Smooth muscle cell (in vitro differentiated cells): ENCODE results near the gene SMURF2. TPM values are rescaled to one million over a fixed set of nuclear protein-coding genes. Genes with fewer than 3 reads are reported as not detected.

Experiments
- DNase-seq: peaks from one replicate; lab custom pipeline; 2025; ENCODE audit not compliant: unreplicated experiment; lab: John Stamatoyannopoulos, UW
- H2AFZ ChIP-seq: fragments of 200-600 bp; sonication (generic); 2 replicates; pipeline ENCODE4 v1.6.0; 2016; ENCODE audit warnings: antibody characterized with exemption, low read depth, mild to moderate bottlenecking
- H3F3A ChIP-seq: fragments of 200-600 bp; sonication (generic); 2 replicates; pipeline ENCODE4 v1.6.0; 2017; ENCODE audit warnings: antibody characterized with exemption, low read depth
- H3K27ac ChIP-seq: fragments of 200-600 bp; sonication (generic); 2 replicates; pipeline ENCODE4 v1.5.1; 2016; ENCODE audit warnings: low read depth, mild to moderate bottlenecking
- H3K27me3 ChIP-seq: fragments of 200-600 bp; sonication (generic); 2 replicates; pipeline ENCODE4 v1.6.1; 2016; ENCODE audit warnings: low read depth, mild to moderate bottlenecking
- H3K36me3 ChIP-seq: fragments of 200-600 bp; sonication (generic); 2 replicates; pipeline ENCODE4 v1.5.1; 2016; ENCODE audit warnings: low read depth
- H3K4me1 ChIP-seq: fragments of 200-600 bp; sonication (generic); 2 replicates; pipeline ENCODE4 v1.5.1; 2016; ENCODE audit warnings: low read depth
- H3K4me2 ChIP-seq: fragments of 200-600 bp; sonication (generic); 2 replicates; pipeline ENCODE4 v1.6.0; 2016; ENCODE audit warnings: mild to moderate bottlenecking
- H3K4me3 ChIP-seq: fragments of 200-600 bp; sonication (generic); 2 replicates; pipeline ENCODE4 v1.5.1; 2016; ENCODE audit warnings: mild to moderate bottlenecking
- H3K79me2 ChIP-seq: fragments of 200-600 bp; sonication (generic); 2 replicates; pipeline ENCODE4 v1.6.0; 2016; ENCODE audit warnings: low read depth, mild to moderate bottlenecking
- H3K9ac ChIP-seq: fragments of 200-600 bp; sonication (generic); 2 replicates; pipeline ENCODE4 v1.6.0; 2016; ENCODE audit warnings: low read depth
- H3K9me3 ChIP-seq: fragments of 200-600 bp; sonication (generic); replicated peaks from 2 replicates; pipeline ENCODE4 v1.5.1; 2016; ENCODE audit warnings: low read depth
- H4K20me1 ChIP-seq: fragments of 200-600 bp; sonication (generic); 2 replicates; pipeline ENCODE4 v1.6.0; 2016; ENCODE audit warnings: low read depth
- WGBS: methylation state at CpG from one replicate; pipeline ENCODE4 v1.1.7; 2016; ENCODE audit warnings: low lambda C conversion rate; 5-methylcytosine and 5-hydroxymethylcytosine counted together
- polyA plus RNA-seq: library from polyadenylated mRNA; unstranded; fragments of >200 nt; fragmentation: Nextera tagmentation; extraction: Ambion mirVana; gene quantifications from 2 replicates; pipeline ENCODE4 v1.2.1, GENCODE V29; 2016
- total RNA-seq: library from RNA; depleted of rRNA; stranded (reverse); fragments of >200 nt; gene quantifications from 2 replicates; pipeline ENCODE4 v1.2.3, GENCODE V29; 2014
- TF ChIP-seq, protein P1 (sequence below): fragments of 200-600 bp; sonication (generic); IDR thresholded peaks from 2 replicates; pipeline ENCODE4 v1.5.1; 2017; ENCODE audit warnings: borderline replicate concordance, mild to moderate bottlenecking, antibody characterized with exemption; ENCODE audit not compliant: insufficient read depth, poor library complexity, severe bottlenecking

Gene SMURF2
- total and polyA plus RNA-seq, 2 experiments from 2014 or later = 38.9 to 91.2 TPM

DNA sequence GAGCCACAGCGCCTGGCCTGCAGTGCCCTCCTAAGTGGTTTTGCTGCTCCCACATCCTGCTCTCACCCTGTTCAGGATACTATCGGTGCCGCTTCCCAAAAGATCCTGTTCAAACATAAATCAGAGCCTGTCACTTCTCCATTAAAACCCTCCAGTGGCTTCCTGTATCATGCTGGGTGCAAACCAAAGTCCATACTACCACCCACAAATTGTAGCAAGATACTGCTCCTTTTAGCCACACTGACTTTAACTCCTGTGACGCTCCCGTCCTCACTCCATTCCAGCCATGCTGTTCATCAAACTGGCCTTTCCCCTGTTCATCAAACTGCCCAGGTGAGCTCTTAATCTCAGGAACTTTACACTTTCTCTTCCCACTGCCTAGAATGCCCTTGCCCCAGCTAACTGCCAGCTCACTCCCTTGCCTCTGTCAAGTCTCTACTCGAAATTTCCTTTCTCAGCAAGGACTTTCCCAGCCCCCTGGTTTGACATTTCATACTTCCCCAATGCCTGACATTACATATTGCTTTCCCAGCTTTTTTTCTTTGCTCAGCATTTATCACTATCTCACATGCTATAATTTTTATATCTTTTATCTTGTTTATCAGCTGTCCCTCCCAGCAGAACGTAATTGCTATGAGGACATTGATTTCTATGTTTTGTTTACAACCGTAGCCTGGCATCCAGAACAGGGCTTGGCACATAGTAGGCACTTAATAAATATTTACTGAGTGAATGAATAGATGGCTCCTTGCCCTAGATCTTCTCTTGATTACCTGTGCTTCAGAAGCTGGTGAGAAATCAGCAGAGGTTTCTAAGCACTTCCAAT, 44.3 kb upstream of the SMURF2 start:
- TF ChIP-seq, protein P1, sequence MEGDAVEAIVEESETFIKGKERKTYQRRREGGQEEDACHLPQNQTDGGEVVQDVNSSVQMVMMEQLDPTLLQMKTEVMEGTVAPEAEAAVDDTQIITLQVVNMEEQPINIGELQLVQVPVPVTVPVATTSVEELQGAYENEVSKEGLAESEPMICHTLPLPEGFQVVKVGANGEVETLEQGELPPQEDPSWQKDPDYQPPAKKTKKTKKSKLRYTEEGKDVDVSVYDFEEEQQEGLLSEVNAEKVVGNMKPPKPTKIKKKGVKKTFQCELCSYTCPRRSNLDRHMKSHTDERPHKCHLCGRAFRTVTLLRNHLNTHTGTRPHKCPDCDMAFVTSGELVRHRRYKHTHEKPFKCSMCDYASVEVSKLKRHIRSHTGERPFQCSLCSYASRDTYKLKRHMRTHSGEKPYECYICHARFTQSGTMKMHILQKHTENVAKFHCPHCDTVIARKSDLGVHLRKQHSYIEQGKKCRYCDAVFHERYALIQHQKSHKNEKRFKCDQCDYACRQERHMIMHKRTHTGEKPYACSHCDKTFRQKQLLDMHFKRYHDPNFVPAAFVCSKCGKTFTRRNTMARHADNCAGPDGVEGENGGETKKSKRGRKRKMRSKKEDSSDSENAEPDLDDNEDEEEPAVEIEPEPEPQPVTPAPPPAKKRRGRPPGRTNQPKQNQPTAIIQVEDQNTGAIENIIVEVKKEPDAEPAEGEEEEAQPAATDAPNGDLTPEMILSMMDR = no peak
- no peak for DNase-seq

DNA sequence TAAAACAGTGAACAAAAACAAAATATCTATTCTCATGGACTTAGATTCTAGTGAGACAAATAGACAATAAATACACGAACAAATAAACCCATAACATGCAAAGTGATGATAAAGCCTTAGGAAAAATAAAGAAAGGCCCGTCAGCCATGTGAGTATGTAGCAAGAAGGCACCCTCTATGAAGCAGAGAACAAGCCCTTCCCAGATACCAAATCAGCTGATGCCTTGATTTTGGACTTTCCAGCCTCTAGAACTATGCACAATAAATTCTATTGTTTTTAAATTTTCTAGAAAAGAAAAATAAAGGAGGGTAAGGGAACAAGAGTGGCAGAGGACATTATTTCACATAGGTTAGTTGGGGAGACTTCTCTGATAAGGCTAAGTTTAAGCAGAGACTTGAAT, 40.7 kb upstream of the SMURF2 start:
- no peak overlapping the region for H2AFZ ChIP-seq
- no peak overlapping the region for H3K4me2 ChIP-seq
- H3K9ac ChIP-seq = no peak overlapping the region
- DNase-seq = no peak
- H3K79me2 ChIP-seq = no peaks in the 10 kb centered on the region
- WGBS = 92% methylated on average over 2 of the region's 2 CpGs
- H3K4me3 ChIP-seq = no peak overlapping the region
- peaks cover 7% of the 10 kb centered on the region for H3F3A ChIP-seq
- no peaks in the 10 kb centered on the region for H3K36me3 ChIP-seq
- no peaks in the 10 kb centered on the region for H4K20me1 ChIP-seq
- H3K27me3 ChIP-seq = no peaks in the 10 kb centered on the region
- peaks cover 3% of the 10 kb centered on the region for H3K4me1 ChIP-seq
- H3K9me3 ChIP-seq = no peaks in the 10 kb centered on the region
- TF ChIP-seq, protein P1 = no peak
- H3K27ac ChIP-seq = no peak overlapping the region

More for the DNA sequence above, 44.3 kb upstream of the SMURF2 start:
- H3K4me1 ChIP-seq = peaks cover 11% of the 10 kb centered on the region
- H4K20me1 ChIP-seq = no peaks in the 10 kb centered on the region
- peak overlapping the region; percentile 91 for H3K27ac ChIP-seq
- H3K9me3 ChIP-seq = no peaks in the 10 kb centered on the region
- no peaks in the 10 kb centered on the region for H3K27me3 ChIP-seq
- H3K79me2 ChIP-seq = no peaks in the 10 kb centered on the region
- no peaks in the 10 kb centered on the region for H3K36me3 ChIP-seq
- peak overlapping the region; percentile 55 for H3K9ac ChIP-seq
- WGBS = 40% methylated on average over 8 of the region's 8 CpGs
- H3F3A ChIP-seq = peaks cover 39% of the 10 kb centered on the region
- no peak overlapping the region for H2AFZ ChIP-seq
- no peak overlapping the region for H3K4me3 ChIP-seq
- H3K4me2 ChIP-seq = peak overlapping the region; percentile 69

DNA sequence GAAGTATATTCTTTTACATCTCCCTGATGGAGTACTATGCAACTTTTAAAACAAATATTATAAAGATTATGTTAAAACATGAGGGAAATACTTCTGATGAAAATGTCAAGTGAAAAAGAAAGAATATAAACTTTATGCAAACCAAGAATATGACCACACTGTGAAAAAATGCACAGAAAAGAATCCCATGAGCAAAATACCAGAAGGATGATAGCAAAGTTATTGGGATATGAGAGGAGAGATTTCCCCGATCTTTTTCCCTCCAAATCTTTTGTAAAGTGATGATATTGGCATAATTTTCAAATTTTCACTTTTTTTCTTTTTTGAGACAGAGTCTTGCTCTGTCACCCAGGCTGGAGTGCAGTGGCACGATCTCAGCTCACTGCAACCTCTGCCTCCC, 36.6 kb upstream of the SMURF2 start:
- Histone ChIP-seq H3K9ac (no peak overlapping the region), H3K9me3 (no peaks in the 10 kb centered on the region), H3K4me2 (no peak overlapping the region), H3K79me2 (no peaks in the 10 kb centered on the region), H2AFZ (no peak overlapping the region), H3F3A (no peaks in the 10 kb centered on the region), H3K27me3 (no peaks in the 10 kb centered on the region), H3K4me3 (no peak overlapping the region), H4K20me1 (no peaks in the 10 kb centered on the region), H3K36me3 (no peaks in the 10 kb centered on the region), H3K4me1 (no peaks in the 10 kb centered on the region), H3K27ac (no peak overlapping the region)
- 84% methylated on average over 2 of the region's 2 CpGs for WGBS
- no peak for DNase-seq
- TF ChIP-seq, protein P1 = no peak

DNA sequence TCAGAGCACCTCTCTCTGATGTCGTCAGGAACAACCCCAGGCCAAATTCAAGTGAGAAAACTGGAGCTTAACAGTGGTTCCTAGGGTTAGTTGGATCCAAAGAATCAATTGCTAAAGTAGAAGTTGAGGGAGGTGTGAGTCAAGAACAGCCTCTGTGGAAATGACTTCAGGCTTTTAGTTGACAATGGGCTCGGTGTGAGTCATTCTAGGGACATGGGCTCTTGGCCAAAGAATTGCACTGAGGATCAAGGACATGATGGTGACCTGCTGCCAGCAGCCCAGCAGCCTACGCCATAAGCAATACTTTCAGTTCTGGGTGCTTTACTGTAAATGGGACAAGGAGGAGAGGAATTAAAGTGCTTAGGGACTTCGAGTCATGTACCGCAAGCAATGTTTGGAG, 32.1 kb upstream of the SMURF2 start:
- no peak for DNase-seq
- H3K9ac ChIP-seq = no peak overlapping the region

More for the DNA sequence above, 32.1 kb upstream of the SMURF2 start:
- no peaks in the 10 kb centered on the region for H3F3A ChIP-seq
- H4K20me1 ChIP-seq = no peaks in the 10 kb centered on the region
- H2AFZ ChIP-seq = no peak overlapping the region
- H3K79me2 ChIP-seq = no peaks in the 10 kb centered on the region
- H3K36me3 ChIP-seq = no peaks in the 10 kb centered on the region
- no peaks in the 10 kb centered on the region for H3K9me3 ChIP-seq
- H3K4me1 ChIP-seq = no peaks in the 10 kb centered on the region
- TF ChIP-seq, protein P1 = no peak
- no peaks in the 10 kb centered on the region for H3K27me3 ChIP-seq
- 12% methylated on average over 5 of the region's 5 CpGs for WGBS
- peak overlapping the region; percentile 5 for H3K4me2 ChIP-seq
- no peak overlapping the region for H3K4me3 ChIP-seq
- H3K27ac ChIP-seq = peak overlapping the region; percentile 39
